Stimulated activated CD8-positive, alpha-beta memory T cell treated with anti-CD3 and anti-CD28 coated beads, Interleukin-2, amount 100 ng/mL, for 48 hours (primary cell): ENCODE results near the gene CABP2.
"Not testable (repeated sequence)": the region's sequence is repeated elsewhere in the genome, so short reads cannot be mapped to it uniquely, and the experiment has no call there.

Experiments
- DNase-seq, 2 donors: peaks; one replicate each; pipeline ENCODE4 v3.0.0-alpha.2; 2020; ENCODE audit warnings: low read depth in 2 of 2

The CABP2 gene

DNA sequence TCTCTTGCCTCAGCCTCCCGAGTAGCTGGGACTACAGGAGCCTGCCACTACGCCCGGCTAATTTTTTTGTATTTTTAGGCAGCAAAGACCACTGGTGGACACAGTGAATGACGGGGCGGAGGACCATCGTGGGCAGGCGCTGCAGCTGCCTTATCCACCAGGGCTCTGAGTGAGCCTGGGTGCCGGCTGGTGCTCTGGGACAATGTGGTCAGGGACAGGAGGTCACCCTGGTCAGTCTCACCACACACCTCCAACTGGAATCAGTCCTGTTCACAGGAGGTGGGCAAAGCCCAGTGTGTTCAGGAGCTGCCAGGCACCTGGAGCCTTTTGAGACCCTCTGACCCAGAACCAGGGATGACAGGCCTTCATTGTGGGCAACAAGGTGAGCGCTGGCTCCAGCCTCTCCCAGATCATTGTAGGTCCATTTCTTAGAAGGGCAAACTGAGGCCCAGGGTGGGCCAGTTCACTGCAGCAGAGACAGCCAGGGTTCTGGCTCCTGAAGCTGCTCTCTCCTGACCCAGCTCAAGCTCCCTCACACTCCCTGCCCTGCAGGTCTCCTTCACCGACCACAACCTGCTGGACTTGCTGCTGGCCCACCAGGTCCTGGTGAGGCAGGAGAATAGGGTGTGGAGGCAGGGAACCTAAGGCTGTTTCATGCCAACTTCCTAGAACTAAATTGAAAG is 15.7 kb upstream of the CABP2 start:
- no peak for DNase-seq

DNA sequence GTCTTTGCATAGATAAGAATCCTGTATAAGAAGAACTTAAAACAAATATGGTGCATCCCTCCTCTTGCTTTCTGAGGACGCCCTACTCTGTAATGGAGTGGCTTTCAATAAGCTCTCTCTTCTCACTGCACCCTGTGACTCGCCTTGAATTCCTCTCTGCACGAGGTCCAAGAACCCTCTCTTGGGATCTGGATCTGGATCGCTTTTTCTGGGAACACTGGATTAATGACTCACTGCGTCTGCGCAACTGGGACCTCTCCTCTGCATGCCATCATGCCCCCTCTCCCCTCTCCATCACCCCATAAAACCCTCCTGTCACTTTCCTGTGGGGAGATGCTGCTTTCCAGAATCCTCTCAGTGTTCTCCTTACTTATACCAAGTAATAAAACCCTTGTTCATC is 15.1 kb upstream of the CABP2 start:
- no peak for DNase-seq

- DNase-seq: no peak
These were observed 12.3 kb upstream of the CABP2 start for GRCh38 chr11:67535561-67535960.

DNA sequence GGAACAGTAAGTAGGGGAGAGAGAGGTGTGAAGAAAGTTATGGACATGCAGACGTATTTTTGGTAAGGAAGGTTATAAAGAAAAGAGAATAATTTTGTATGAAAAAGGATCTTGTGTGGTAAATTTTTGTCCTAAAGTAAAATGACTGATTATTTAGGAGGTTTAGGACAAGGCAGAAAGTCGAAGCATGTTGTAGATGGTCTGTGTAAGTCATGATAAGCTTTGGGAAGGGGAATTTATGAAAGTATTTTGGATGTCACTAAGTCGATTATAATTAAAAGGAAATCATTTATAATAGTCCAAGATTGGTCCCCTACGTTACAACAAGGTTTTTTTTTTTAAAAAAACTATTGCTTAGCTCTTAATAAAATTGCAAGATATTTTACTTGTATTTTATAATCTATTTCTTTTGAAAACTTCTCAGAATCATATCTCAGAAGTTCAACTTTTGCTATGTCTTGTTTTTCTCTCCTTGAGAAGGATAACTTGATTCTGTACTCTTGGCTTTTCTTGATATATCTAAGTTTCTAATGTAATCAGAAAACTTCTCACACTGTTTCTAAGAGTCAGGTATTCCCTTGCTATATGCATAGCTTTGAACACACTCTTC is 10.9 kb upstream of the CABP2 start:
- no peak for DNase-seq

GRCh38 chr11:67532889-67533288 is 9.6 kb upstream of the CABP2 start:
- no peak for DNase-seq

- no peak for DNase-seq
These were observed 7.0 kb upstream of the CABP2 start for GRCh38 chr11:67530282-67530592.

DNA sequence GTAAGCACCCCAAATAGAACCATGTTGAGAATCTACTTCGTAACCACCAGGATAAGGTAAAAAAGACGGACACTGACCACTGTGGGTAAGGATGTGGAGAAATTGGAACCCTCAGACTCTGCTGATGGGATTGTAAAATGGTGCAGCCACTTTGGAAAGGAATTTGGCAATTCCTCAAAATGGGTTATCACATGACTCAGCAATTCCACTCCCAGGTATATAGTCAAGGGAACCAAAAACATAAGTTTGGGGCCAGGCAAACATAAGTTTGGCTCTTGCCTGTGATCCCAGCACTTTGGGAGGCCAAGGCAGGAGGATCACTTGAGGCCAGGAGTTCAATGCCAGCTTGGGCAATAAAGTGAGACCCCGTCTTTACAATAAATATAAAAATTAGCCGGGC is 5.1 kb upstream of the CABP2 start:
- DNase-seq: no peak

GRCh38 chr11:67525275-67525976 is 2.2 kb upstream of the CABP2 start:
- no peak for DNase-seq

- DNase-seq: no peak
These were observed 1.2 kb upstream of the CABP2 start for GRCh38 chr11:67524480-67524808.

- no peak for DNase-seq
These were observed 572 bp upstream of the CABP2 start for GRCh38 chr11:67523556-67524479.

DNA sequence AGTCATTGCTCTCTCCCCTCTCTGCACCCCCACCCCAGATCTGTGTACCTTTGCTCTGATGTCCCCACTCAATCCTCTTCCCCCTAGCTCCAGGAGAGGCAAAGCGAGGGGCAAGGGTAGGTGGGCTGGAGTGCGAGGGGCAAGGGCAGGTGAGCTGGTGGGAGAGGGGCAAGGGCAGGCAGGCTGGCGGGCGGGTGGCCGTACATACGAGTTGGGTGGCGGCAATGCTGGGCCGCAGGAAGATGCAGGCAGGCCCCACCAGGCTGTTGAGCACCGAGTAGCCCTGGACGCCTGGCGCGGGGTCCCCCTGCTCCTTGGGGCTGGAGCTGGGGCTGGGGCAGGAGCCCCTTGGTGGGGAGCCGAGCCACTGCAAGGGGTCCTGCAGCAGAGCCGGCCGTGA is 908 bp downstream of the CABP2 start:
- DNase-seq: no peak

- no peak for DNase-seq
These were observed 1.3 kb downstream of the CABP2 start for GRCh38 chr11:67521924-67522323.

GRCh38 chr11:67520856-67521824 is 2.1 kb downstream of the CABP2 start:
- DNase-seq: no peak

- DNase-seq: no peak
These were observed 3.5 kb downstream of the CABP2 start for GRCh38 chr11:67519726-67520125.

- DNase-seq: no peak
These were observed 5.3 kb downstream of the CABP2 start for GRCh38 chr11:67517784-67518552.

DNA sequence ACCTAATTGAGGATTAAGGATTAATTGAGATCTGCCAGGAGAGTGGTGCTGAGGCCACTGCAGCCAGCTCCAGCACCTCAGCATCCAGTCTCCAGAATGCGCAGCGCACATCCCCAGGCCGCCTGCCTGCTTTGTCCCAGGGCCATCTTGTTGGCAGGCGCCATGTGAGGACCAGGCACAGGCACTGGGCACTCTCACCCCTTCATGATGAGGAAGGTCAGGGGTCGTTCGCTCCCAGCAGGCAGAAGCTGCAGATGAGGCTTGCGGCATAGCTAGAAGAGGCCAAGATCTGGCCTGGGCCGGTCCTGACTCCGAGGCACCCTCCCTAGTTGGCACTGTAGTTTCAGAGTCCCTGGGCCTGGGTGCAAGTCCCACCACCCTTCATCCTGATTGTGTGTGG is 6.4 kb downstream of the CABP2 start:
- no peak for DNase-seq

- DNase-seq: no peak
These were observed 9.1 kb downstream of the CABP2 start for GRCh38 chr11:67514116-67514515.

DNA sequence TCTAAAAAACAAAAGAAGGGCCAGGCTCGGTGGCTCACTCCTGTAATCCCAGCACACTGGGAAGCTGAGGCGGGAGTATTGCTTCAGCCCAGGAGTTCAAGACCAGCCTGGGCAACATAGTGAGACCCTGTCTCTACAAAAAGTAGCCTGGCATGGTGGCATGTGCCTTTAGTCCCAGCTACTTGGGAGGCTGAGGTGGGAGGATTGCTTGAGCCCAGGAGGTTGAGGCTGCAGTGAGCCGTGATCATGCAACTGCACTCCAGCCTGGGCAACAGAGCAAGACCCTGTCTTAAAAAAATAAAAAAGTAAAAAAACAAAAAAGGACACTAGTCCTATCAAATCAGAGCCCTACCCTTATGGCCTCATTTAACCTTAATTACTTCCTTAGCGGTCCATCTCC is 11.7 kb downstream of the CABP2 start:
- not testable (repeated sequence) for DNase-seq

DNA sequence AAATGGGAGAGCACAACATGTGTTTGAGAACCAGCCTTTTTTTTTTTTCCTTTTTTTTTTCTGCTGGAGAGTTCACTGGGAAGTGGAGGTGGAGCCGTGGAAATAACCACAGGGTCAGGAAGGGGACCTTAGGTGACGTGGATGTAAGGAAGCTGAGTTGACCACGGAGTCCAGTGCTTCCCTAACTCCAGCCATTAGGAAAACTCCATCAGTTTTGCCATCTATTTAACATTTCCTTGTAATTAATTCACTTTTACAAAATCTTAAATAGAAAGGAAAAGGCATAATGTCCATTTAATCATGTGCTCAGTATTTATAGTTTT is 13.3 kb downstream of the CABP2 start:
- DNase-seq: no peak

DNA sequence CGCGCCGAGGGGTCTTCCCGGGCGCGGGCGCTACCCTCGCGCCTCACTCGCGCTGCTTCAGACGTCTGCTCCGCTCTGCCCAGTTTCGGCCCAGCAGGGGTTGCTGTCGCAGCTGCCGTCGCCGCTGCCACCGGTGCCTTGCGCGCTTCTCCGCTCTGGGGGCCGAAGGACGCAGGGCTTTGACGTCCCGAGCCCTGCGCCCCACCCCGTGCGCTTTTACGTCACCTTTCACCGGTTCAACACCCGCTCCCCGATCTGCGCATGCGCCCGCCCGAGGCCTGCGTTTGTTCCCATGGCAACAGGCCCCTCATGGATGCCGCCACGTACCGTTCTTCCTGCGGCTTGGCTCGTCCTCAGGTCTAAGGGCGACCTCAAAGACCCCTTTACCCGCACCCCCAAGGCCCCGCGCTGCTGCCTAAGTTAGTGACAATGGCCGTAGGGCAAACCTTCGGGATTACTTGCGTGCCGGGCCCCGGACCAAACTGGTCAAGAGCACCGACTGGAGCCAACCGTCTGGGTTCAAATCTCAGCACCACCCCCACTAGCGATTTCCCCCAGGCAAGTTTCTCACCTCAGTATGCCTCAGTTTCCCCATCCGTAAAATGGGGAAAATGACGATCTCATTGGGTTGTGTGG is 14.6 kb downstream of the CABP2 start:
- peak; percentile 99 to 100 for DNase-seq
